ENCODE measurements around the gene OR9G1. TPM values are rescaled to one million over a fixed set of nuclear protein-coding genes. Genes with fewer than 3 reads are reported as not detected.

OR9G1 gene
- total and polyA plus RNA-seq, 10 donors, result not detected

DNA sequence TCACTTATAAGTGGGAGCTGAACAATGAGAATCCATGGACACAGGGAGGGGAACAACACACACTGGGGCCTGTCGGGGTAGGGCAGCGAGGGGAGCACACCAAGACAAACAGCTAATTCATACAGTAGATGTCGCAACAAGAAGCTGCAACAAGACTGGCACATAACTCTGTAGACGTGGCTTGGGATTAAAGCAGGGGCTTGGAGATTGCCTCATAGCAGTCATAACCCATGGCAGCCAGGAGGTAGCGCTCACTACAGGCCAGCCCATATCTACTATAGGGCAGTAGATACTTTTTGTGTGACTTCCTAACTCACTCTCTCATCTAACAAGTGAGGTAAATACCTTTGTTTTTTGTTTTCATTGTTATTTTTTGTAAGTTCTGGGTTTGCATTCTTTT is 51.3 kb downstream of the OR9G1 start:
- DNase-seq, result no peak
- TF ChIP-seq POLR2A (IDR thresholded peaks at IDR 0.05) (no peak), POLR2AphosphoS5 (IDR thresholded peaks at IDR 0.05) (no peak)
- TF ChIP-seq, protein P1, sequence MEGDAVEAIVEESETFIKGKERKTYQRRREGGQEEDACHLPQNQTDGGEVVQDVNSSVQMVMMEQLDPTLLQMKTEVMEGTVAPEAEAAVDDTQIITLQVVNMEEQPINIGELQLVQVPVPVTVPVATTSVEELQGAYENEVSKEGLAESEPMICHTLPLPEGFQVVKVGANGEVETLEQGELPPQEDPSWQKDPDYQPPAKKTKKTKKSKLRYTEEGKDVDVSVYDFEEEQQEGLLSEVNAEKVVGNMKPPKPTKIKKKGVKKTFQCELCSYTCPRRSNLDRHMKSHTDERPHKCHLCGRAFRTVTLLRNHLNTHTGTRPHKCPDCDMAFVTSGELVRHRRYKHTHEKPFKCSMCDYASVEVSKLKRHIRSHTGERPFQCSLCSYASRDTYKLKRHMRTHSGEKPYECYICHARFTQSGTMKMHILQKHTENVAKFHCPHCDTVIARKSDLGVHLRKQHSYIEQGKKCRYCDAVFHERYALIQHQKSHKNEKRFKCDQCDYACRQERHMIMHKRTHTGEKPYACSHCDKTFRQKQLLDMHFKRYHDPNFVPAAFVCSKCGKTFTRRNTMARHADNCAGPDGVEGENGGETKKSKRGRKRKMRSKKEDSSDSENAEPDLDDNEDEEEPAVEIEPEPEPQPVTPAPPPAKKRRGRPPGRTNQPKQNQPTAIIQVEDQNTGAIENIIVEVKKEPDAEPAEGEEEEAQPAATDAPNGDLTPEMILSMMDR (IDR thresholded peaks at IDR 0.05 in 8 of 11, conservative IDR thresholded peaks at IDR 0.05 in 3 of 11), result no peak
- no peak overlapping the region for H3K27ac ChIP-seq
- H3K36me3 ChIP-seq, result no peaks in the 10 kb centered on the region
- no peak overlapping the region for H3K4me3 ChIP-seq
- no peaks in the 10 kb centered on the region for H3K4me1 ChIP-seq
- intact Hi-C loops (cut with DNase I; ENCODE audit: low total_unique reads), result no loop called here
- no peaks in the 10 kb centered on the region for H3K27me3 ChIP-seq (replicated peaks in 1 of 7)
- peaks cover 0 to 5% (median 0%) of the 10 kb centered on the region in 8 donors for H3K9me3 ChIP-seq
- 84 to 97% (median 91%) methylated on average over 5 of the region's 5 CpGs for whole genome bisulfite sequencing, 5 donors

DNA sequence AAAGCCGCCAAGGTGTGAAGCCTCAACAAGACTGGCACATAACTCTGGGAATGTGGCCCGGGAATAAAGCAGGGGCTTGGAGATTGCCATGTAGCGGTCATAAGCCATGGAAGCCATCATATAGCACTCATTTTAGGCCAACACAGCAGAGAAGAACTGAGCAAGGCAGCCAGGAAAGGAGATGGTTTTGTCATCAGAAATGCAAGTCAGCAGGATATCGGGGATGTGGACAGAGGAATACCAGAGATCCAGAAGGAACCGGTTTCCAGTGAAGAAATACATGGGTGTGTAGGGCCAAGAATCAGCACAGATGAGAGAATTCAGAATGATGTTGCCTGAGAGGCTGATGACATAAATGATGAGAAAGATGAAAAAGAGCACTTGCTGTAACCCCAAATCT is 52.6 kb downstream of the OR9G1 start:
- no peak for DNase-seq
- peaks cover 0 to 5% (median 0%) of the 10 kb centered on the region in 8 donors for H3K9me3 ChIP-seq
- no peaks in the 10 kb centered on the region for H3K4me1 ChIP-seq
- no peak overlapping the region for H3K4me3 ChIP-seq
- no peaks in the 10 kb centered on the region for H3K27me3 ChIP-seq (replicated peaks in 1 of 7)
- WGBS, 5 donors, result 80 to 89% (median 84%) methylated on average over 5 of the region's 5 CpGs
- H3K27ac ChIP-seq, result no peak overlapping the region
- intact Hi-C loops (cut with DNase I; ENCODE audit: low total_unique reads), result no loop called here
- no peaks in the 10 kb centered on the region for H3K36me3 ChIP-seq
- no peak for TF ChIP-seq POLR2A (IDR thresholded peaks at IDR 0.05)

Small RNA genes lying within 50 kb of the gene (microRNA-seq; reads per million reads assigned to microRNA genes)
- gene MIR6128, result 0 reads per million in 3 donors

Small RNA genes lying within 50 kb of the gene (small RNA-seq; reads per million reads assigned to genes)
- 0 reads per million in 4 donors for gene AP001803.1
- 0 reads per million in 4 donors for gene AP004245.1
- 0 reads per million in 4 donors for gene MIR6128

Other genes with a start within 250 kb of the OR9G1 start
- not detected for gene OR5M3, start 225.7 kb upstream of the OR9G1 start, total RNA-seq
- not detected for gene OR5M3, start 225.7 kb upstream of the OR9G1 start, polyA plus RNA-seq
- gene OR5M8, start 207.7 kb upstream of the OR9G1 start, total RNA-seq, result not detected
- not detected for gene OR5M8, start 207.7 kb upstream of the OR9G1 start, polyA plus RNA-seq
- not detected for gene OR5M11, start 155.8 kb upstream of the OR9G1 start, total RNA-seq
- not detected for gene OR5M11, start 155.8 kb upstream of the OR9G1 start, polyA plus RNA-seq
- gene OR5M10, start 121.4 kb upstream of the OR9G1 start, total RNA-seq, result not detected
- not detected for gene OR5M10, start 121.4 kb upstream of the OR9G1 start, polyA plus RNA-seq
- gene OR5M1, start 84.2 kb upstream of the OR9G1 start, total RNA-seq, result not detected
- not detected for gene OR5M1, start 84.2 kb upstream of the OR9G1 start, polyA plus RNA-seq
- gene OR5AP2, start 56.7 kb upstream of the OR9G1 start, total RNA-seq, result not detected
- not detected for gene OR5AP2, start 56.7 kb upstream of the OR9G1 start, polyA plus RNA-seq
- not detected for gene OR5AR1, start 35.4 kb upstream of the OR9G1 start, total RNA-seq
- not detected for gene OR5AR1, start 35.4 kb upstream of the OR9G1 start, polyA plus RNA-seq
- gene OR9G4, start 49.6 kb downstream of the OR9G1 start, total RNA-seq, result under 1 TPM in 3 of 7 donors, not detected in 4; 0.10 to 0.85 (median 0.60) TPM
- under 1 TPM in 1 of 3 donors, not detected in 2; 0.10 TPM for gene OR9G4, start 49.6 kb downstream of the OR9G1 start, polyA plus RNA-seq